ENCODE results near the gene SPATS2. TPM values are rescaled to one million over a fixed set of nuclear protein-coding genes. Genes with fewer than 3 reads are reported as not detected.

SPATS2 gene
- polyA plus RNA-seq, 1 of the 3 experiments (the other 2 are of a cell fraction): 72.9 TPM

DNA sequence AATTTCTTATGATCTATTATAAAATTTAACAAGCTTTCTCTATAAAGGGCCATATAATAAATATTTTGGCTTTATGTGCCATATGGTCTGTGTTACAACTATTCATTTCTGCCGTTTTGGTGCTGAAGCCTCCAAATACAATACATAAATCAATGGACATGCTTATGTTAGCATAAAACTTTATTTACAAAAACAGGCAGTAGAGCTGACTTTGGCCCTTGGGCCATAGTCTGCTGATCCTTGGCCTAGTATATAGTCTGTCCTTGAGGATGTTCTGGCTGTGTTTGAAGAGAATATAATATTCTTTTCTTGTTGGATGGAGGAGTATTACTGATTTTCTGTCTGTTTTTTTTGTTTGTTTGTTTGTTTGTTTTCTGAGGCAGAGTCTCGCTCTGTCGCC, 81.6 kb downstream of the SPATS2 start:
- Histone ChIP-seq H4K20me1 (ENCODE audit: insufficient read depth) (peaks cover 31% of the 10 kb centered on the region), H3K9me3 (peaks cover 4% of the 10 kb centered on the region; the same call in 1 of the 2 replicates), H3K79me2 (ENCODE audit: insufficient read depth) (peaks cover 100% of the 10 kb centered on the region), H3K9ac (no peak overlapping the region), H2AFZ (ENCODE audit: low read depth) (no peak overlapping the region), H3K27me3 (ENCODE audit: insufficient read depth) (no peaks in the 10 kb centered on the region), H3F3A (replicated peaks; ENCODE audit: insufficient read depth) (peaks cover 12% of the 10 kb centered on the region), H3K4me3 (ENCODE audit: low read depth in 2 of 2, low read length in 1 of 2) (no peak overlapping the region), H3K4me1 (ENCODE audit: control insufficient read depth in 1 of 2, insufficient read depth in 2 of 2, low read depth in 1 of 2, low read length in 1 of 2) (no peaks in the 10 kb centered on the region), H3K36me3 (replicated peaks in 1 of 2; ENCODE audit: control insufficient read depth in 1 of 2, insufficient read depth in 2 of 2, low read length in 1 of 2) (peaks cover 0 to 40% of the 10 kb centered on the region in 2 experiments), H3K4me2 (no peak overlapping the region), H3K9me2 (no peaks in the 10 kb centered on the region), H3K27ac (ENCODE audit: low read depth in 2 of 2, low read length in 1 of 2) (no peak overlapping the region)
- 97% methylated on average over 3 of the region's 3 CpGs for WGBS (ENCODE audit: low lambda C conversion rate)
- DNase-seq: no peak
- TF ChIP-seq MEF2A (IDR thresholded peaks at IDR 0.05; ENCODE audit: borderline replicate concordance, low read depth) (no peak), SMC3 (IDR thresholded peaks at IDR 0.05; ENCODE audit: low read depth, low read length) (no peak), TEAD4 (IDR thresholded peaks at IDR 0.05; ENCODE audit: borderline replicate concordance, insufficient read depth) (no peak), RAD21 (IDR thresholded peaks at IDR 0.05; ENCODE audit: low read length) (no peak), SIN3A (IDR thresholded peaks at IDR 0.05; ENCODE audit: borderline replicate concordance, low read depth, low read length) (no peak), TCF12 (IDR thresholded peaks at IDR 0.05) (no peak), RFX5 (IDR thresholded peaks at IDR 0.05; ENCODE audit: low read length) (no peak), RXRA (IDR thresholded peaks at IDR 0.05; ENCODE audit: borderline replicate concordance, low read depth) (no peak), FOSL2 (IDR thresholded peaks at IDR 0.05; ENCODE audit: borderline replicate concordance, low read depth) (no peak), NRF1 (IDR thresholded peaks at IDR 0.05; ENCODE audit: low read depth, low read length) (no peak), YY1 (IDR thresholded peaks at IDR 0.05; ENCODE audit: low read depth) (no peak), CHD2 (IDR thresholded peaks at IDR 0.05; ENCODE audit: low read length, partially characterized antibody) (no peak), GATA2 (CRISPR knock-in tag; IDR thresholded peaks at IDR 0.05) (no peak), MXI1 (IDR thresholded peaks at IDR 0.05; ENCODE audit: low read depth, low read length) (no peak), FOXJ3 (CRISPR knock-in tag; IDR thresholded peaks at IDR 0.05) (no peak)
- TF ChIP-seq, protein P1, sequence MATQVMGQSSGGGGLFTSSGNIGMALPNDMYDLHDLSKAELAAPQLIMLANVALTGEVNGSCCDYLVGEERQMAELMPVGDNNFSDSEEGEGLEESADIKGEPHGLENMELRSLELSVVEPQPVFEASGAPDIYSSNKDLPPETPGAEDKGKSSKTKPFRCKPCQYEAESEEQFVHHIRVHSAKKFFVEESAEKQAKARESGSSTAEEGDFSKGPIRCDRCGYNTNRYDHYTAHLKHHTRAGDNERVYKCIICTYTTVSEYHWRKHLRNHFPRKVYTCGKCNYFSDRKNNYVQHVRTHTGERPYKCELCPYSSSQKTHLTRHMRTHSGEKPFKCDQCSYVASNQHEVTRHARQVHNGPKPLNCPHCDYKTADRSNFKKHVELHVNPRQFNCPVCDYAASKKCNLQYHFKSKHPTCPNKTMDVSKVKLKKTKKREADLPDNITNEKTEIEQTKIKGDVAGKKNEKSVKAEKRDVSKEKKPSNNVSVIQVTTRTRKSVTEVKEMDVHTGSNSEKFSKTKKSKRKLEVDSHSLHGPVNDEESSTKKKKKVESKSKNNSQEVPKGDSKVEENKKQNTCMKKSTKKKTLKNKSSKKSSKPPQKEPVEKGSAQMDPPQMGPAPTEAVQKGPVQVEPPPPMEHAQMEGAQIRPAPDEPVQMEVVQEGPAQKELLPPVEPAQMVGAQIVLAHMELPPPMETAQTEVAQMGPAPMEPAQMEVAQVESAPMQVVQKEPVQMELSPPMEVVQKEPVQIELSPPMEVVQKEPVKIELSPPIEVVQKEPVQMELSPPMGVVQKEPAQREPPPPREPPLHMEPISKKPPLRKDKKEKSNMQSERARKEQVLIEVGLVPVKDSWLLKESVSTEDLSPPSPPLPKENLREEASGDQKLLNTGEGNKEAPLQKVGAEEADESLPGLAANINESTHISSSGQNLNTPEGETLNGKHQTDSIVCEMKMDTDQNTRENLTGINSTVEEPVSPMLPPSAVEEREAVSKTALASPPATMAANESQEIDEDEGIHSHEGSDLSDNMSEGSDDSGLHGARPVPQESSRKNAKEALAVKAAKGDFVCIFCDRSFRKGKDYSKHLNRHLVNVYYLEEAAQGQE (IDR thresholded peaks at IDR 0.05; ENCODE audit: low read depth, low read length): no peak
- TF ChIP-seq, protein P2, sequence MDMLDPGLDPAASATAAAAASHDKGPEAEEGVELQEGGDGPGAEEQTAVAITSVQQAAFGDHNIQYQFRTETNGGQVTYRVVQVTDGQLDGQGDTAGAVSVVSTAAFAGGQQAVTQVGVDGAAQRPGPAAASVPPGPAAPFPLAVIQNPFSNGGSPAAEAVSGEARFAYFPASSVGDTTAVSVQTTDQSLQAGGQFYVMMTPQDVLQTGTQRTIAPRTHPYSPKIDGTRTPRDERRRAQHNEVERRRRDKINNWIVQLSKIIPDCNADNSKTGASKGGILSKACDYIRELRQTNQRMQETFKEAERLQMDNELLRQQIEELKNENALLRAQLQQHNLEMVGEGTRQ (IDR thresholded peaks at IDR 0.05; ENCODE audit: borderline replicate concordance, low read depth, low read length): no peak
- TF ChIP-seq, protein P3, sequence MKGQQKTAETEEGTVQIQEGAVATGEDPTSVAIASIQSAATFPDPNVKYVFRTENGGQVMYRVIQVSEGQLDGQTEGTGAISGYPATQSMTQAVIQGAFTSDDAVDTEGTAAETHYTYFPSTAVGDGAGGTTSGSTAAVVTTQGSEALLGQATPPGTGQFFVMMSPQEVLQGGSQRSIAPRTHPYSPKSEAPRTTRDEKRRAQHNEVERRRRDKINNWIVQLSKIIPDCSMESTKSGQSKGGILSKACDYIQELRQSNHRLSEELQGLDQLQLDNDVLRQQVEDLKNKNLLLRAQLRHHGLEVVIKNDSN (IDR thresholded peaks at IDR 0.05; ENCODE audit: borderline replicate concordance, low read depth): no peak
- TF ChIP-seq, protein P4, sequence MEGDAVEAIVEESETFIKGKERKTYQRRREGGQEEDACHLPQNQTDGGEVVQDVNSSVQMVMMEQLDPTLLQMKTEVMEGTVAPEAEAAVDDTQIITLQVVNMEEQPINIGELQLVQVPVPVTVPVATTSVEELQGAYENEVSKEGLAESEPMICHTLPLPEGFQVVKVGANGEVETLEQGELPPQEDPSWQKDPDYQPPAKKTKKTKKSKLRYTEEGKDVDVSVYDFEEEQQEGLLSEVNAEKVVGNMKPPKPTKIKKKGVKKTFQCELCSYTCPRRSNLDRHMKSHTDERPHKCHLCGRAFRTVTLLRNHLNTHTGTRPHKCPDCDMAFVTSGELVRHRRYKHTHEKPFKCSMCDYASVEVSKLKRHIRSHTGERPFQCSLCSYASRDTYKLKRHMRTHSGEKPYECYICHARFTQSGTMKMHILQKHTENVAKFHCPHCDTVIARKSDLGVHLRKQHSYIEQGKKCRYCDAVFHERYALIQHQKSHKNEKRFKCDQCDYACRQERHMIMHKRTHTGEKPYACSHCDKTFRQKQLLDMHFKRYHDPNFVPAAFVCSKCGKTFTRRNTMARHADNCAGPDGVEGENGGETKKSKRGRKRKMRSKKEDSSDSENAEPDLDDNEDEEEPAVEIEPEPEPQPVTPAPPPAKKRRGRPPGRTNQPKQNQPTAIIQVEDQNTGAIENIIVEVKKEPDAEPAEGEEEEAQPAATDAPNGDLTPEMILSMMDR (IDR thresholded peaks at IDR 0.05): no peak
- ChIA-PET CTCF (interaction anchor here (1.5 kb wide), 1 partner anchor 91 kb away, joined by 3 read pairs; no protein-coding TSS in a partner anchor), POLR2A (no interaction called here)
